Activated B cell treated with CpG ODN at 0.5 μM for 24 hours (primary cell): ENCODE results near the gene TMC5. TPM values are rescaled to one million over a fixed set of nuclear protein-coding genes. Genes with fewer than 3 reads are reported as not detected.
"Not testable (repeated sequence)": the region's sequence is repeated elsewhere in the genome, so short reads cannot be mapped to it uniquely, and the experiment has no call there.

Source experiments
- ATAC-seq: fragments of 200-7000 bp; cut with Tn5 transposase; one replicate; pipeline ENCODE4 v1.10.0; 2021; ENCODE audit warnings: low read depth, mild to moderate bottlenecking, moderate library complexity
- CTCF ChIA-PET: fragments of 350-600 bp; sonication (Branson Sonifier 250); formaldehyde crosslinking; loops from one replicate; lab custom pipeline; 2021; ENCODE audit warnings: antibody characterized with exemption; lab: Charles Lee
- POLR2A ChIA-PET: fragments of 350-600 bp; sonication (Branson Sonifier 250); formaldehyde crosslinking; loops from one replicate; lab custom pipeline; 2021; ENCODE audit warnings: antibody characterized with exemption; lab: Charles Lee
- DNase-seq: peaks from one replicate; pipeline ENCODE4 v3.0.0; 2022
- H3K27ac Mint-ChIP-seq: one replicate; pipeline ENCODE4 v1.8.0; 2020; ENCODE audit warnings: mixed read lengths
- H3K27me3 Mint-ChIP-seq: one replicate; pipeline ENCODE4 v1.8.0; 2021; ENCODE audit warnings: mixed read lengths
- H3K36me3 Mint-ChIP-seq: one replicate; pipeline ENCODE4 v1.8.0; 2021; ENCODE audit warnings: low read depth, mixed read lengths
- H3K4me1 Mint-ChIP-seq: one replicate; pipeline ENCODE4 v1.8.0; 2021; ENCODE audit warnings: mixed read lengths
- H3K4me3 Mint-ChIP-seq: one replicate; pipeline ENCODE4 v1.8.0; 2020; ENCODE audit warnings: mild to moderate bottlenecking, mixed read lengths
- H3K9me3 Mint-ChIP-seq: one replicate; pipeline ENCODE4 v1.8.0; 2020; ENCODE audit warnings: mixed read lengths
- intact Hi-C: fragments of 100-400 bp; cut with micrococcal nuclease; formaldehyde crosslinking; loops from one replicate; pipeline ENCODE4 v1.15.1; 2024
- total RNA-seq: library from RNA; stranded (reverse); gene quantifications from 2 replicates; pipeline ENCODE4 v1.2.3, GENCODE V29; 2022
- TF ChIP-seq, protein P1 (sequence below): fragments of 200-600 bp; IDR thresholded peaks from one replicate; pipeline ENCODE4 v1.8.0; 2022; ENCODE audit warnings: antibody characterized with exemption, mild to moderate bottlenecking

The TMC5 gene
- total RNA-seq, 1 donor from 2014 or later = not detected

GRCh38 chr16:19393226-19394111 is 24.2 kb upstream of the TMC5 start:
- TF ChIP-seq, protein P1, sequence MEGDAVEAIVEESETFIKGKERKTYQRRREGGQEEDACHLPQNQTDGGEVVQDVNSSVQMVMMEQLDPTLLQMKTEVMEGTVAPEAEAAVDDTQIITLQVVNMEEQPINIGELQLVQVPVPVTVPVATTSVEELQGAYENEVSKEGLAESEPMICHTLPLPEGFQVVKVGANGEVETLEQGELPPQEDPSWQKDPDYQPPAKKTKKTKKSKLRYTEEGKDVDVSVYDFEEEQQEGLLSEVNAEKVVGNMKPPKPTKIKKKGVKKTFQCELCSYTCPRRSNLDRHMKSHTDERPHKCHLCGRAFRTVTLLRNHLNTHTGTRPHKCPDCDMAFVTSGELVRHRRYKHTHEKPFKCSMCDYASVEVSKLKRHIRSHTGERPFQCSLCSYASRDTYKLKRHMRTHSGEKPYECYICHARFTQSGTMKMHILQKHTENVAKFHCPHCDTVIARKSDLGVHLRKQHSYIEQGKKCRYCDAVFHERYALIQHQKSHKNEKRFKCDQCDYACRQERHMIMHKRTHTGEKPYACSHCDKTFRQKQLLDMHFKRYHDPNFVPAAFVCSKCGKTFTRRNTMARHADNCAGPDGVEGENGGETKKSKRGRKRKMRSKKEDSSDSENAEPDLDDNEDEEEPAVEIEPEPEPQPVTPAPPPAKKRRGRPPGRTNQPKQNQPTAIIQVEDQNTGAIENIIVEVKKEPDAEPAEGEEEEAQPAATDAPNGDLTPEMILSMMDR = no peak
- ChIA-PET CTCF (interaction anchor here (5.5 kb wide), 1 partner anchor 109 kb away, joined by 59 read pairs; no protein-coding TSS in a partner anchor), POLR2A (no interaction called here)
- no peak overlapping the region for H3K4me3 Mint-ChIP-seq
- H3K27ac Mint-ChIP-seq = no peak overlapping the region
- H3K4me1 Mint-ChIP-seq = no peaks in the 10 kb centered on the region
- H3K36me3 Mint-ChIP-seq = no peaks in the 10 kb centered on the region
- H3K27me3 Mint-ChIP-seq = peaks cover 26% of the 10 kb centered on the region
- no peak for ATAC-seq
- no peak for DNase-seq
- peaks cover 3% of the 10 kb centered on the region for H3K9me3 Mint-ChIP-seq
- intact Hi-C loops = no loop called here

GRCh38 chr16:19395646-19396267 is 21.9 kb upstream of the TMC5 start:
- H3K4me3 Mint-ChIP-seq, ATAC-seq, DNase-seq, H3K4me1 Mint-ChIP-seq, intact Hi-C loops, POLR2A ChIA-PET, H3K36me3 Mint-ChIP-seq, CTCF ChIA-PET, H3K27ac Mint-ChIP-seq, H3K9me3 Mint-ChIP-seq: not testable (repeated sequence)
- H3K27me3 Mint-ChIP-seq = peaks cover 17% of the 10 kb centered on the region

DNA sequence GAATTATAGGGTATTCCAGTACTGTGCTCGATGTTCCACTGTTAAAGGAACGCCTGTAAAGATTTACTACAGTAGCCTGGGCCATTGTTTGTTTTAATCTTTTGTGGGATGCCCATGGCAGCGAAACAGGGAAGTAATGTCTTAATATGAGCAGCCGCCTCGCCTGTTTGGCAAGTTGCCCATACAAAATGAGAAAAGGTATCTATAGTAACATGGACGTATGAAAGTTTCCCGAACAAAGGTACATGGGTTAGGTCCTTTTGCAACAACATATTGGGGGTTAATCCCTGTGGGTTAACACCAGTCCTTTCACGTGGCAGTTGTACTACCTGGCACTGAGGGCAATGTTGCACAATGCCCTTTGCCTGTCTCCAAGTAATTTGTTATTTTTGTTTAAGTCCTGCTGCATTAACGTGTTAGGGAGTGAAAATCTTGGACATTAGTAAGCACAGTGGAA is 21.1 kb upstream of the TMC5 start:
- ChIA-PET POLR2A (no interaction called here), CTCF (no interaction called here)
- Mint-ChIP-seq H3K4me1 (no peaks in the 10 kb centered on the region), H3K36me3 (no peaks in the 10 kb centered on the region), H3K9me3 (peaks cover 12% of the 10 kb centered on the region), H3K27ac (no peak overlapping the region), H3K27me3 (peaks cover 14% of the 10 kb centered on the region), H3K4me3 (no peak overlapping the region)
- TF ChIP-seq, protein P1 = no peak
- intact Hi-C loops = no loop called here
- ATAC-seq (no peak), DNase-seq (no peak)

DNA sequence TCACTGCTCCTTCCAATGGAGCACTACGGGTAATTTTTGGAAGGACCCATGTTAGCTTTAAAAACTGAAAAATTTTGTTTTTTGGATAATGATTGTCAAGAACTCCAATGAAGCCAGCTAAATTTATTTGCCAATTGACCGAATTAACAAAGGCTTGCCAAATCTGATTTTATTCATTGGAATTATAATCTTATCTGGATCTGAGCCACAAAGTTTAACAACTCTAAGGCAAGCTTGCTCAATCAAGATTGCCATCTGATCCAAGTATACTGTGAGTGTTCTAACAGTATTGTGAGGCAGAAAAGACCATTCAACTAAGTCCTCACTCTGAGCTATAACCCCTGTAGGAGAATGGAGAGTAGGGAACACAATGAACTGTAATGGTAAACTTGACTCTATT is 20.3 kb upstream of the TMC5 start:
- H3K4me3 Mint-ChIP-seq, H3K27ac Mint-ChIP-seq, ATAC-seq, intact Hi-C loops, CTCF ChIA-PET, POLR2A ChIA-PET, H3K36me3 Mint-ChIP-seq, H3K4me1 Mint-ChIP-seq, DNase-seq: not testable (repeated sequence)
- Mint-ChIP-seq H3K9me3 (peaks cover 18% of the 10 kb centered on the region), H3K27me3 (peaks cover 14% of the 10 kb centered on the region)

DNA sequence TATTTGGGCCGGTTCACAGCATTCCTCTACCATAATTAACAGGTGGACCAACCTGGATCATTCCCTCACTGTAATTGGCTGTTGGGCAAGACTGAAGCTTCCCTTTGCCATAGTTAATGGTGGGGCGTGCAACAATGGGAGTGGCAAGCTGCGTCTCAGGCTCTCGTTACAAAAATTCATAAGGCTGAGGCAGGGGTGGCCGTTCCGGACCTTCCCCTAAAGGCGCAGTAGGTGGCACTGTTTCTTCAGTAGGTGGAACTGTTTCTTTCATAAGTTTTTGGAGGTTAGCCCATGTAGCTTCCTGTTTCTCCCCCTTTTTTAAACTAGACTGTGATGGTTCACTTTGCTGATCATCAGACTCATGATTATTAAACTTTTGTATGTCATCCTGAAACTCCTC is 17.0 kb upstream of the TMC5 start:
- DNase-seq = no peak
- ChIA-PET CTCF (no interaction called here), POLR2A (no interaction called here)
- H3K27me3 Mint-ChIP-seq = peaks cover 10% of the 10 kb centered on the region
- H3K9me3 Mint-ChIP-seq = peaks cover 21% of the 10 kb centered on the region
- H3K4me1 Mint-ChIP-seq = no peaks in the 10 kb centered on the region
- H3K4me3 Mint-ChIP-seq = no peak overlapping the region
- H3K36me3 Mint-ChIP-seq = no peaks in the 10 kb centered on the region
- no peak overlapping the region for H3K27ac Mint-ChIP-seq
- intact Hi-C loops = no loop called here
- TF ChIP-seq, protein P1 = no peak
- no peak for ATAC-seq
